ENCODE results near the gene CPNE4.

CPNE4 gene

GRCh38 chr3:131669600-131669999, 365.2 kb downstream of the CPNE4 start:
- DNase-seq, result no peak

DNA sequence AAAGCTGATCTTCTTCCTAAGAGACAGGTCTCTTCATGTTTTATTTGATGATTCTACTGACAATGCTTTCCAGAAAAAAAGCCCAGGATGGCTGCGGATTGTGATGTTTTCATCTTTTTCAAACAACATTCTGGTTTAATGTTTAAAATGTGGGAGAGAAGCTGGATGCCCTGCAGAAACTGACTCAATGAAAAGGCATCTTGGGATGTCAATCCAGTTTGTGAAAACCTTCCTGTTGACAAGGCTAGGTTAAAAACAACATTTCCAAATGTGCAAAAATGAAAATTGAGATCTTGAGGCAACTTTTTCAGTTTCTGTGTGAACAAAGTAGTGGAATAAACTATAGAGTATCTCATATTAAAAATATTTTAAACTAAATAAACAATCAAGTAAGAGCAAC, 376.0 kb downstream of the CPNE4 start:
- no peak for DNase-seq

DNA sequence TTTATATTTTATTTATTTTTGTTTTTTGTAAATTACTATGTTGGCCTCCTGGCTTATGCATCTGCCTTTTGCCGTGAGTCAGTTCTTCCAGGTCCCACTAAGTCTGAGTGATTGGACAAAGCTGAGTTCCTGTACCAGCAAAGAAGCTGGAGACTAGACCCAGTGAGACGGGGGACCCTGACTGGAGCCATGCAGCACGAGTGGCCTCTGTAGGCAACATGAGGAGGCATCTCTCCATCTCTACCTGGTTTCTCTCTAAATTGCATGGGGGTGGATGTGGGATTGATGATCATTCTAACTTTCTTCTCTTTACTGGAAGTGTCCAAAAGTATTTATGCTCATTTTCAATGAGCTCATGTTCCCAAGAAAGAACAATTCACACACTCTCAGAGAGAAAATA, 376.7 kb downstream of the CPNE4 start:
- no peak for DNase-seq

DNA sequence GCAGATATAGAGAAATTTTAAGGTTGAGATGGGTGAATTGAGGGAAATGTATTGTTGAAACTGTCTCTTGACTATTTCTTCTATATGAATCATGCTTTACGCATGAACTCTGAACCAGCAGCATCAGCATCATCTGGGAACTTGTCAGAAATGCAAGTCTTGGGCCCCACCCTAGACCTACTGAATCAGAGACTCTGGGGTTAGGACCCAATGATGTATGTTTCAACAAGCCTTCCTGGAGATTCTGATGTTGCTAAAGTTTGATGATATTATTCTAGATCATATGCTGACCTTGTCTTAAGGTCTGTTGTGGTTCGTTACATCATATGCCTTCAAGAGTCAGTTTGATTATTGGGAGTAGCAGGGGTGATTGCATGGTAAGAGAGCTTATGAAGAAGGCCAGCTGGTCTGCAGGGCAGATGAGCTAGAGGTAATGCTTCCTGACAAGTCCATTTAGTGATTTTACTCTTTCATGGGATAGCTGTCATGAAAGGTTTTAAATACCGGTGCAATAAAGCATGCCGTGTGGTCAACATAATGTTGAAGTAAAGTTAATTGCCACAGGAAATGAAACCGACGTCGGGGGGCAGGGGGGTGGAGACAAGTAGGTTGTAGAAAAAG, 379.6 kb downstream of the CPNE4 start:
- no peak for DNase-seq

DNA sequence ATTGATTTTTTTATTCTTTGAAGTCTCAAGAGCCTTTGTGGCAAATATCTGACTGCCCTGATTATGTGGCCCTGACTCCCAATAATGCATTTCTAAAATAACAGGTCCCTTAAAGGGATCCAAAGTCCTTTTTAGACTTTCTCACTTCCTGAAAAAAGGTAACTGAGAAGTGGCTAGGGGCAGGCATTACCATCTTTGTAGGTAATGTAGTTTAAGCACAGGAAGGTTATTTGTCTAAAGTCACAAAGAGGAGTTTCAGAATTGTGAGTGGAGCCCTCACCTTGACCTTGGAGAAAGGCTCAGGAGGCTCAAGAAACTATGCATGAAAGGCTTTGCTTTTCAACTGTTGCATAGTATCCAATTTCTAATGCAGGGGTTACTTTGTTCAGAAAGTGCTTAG, 389.2 kb downstream of the CPNE4 start:
- no peak for DNase-seq

- no peak for DNase-seq
Observed at GRCh38 chr3:131636266-131636775, 398.5 kb downstream of the CPNE4 start.

- no peak for DNase-seq
Observed at GRCh38 chr3:131630807-131631206, 404.0 kb downstream of the CPNE4 start.

DNA sequence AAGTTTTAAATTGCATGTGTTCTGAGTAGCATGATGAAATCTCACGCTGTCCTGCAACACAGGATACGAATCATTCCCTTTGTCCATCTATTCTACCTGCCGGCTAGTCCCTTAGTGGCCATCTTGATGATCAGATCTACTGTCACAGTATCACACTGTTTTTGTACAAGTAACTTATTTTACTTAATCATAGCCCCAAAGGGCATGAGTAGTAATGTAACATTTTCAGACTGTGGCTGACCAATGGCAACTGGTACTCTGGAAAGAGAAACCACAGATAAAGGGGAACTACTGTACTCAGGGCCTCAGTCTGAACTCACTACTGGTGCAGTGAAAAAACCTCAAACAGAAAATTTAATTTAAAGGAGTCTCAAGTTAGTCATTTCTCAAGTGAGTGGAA, 404.7 kb downstream of the CPNE4 start:
- no peak for DNase-seq

DNA sequence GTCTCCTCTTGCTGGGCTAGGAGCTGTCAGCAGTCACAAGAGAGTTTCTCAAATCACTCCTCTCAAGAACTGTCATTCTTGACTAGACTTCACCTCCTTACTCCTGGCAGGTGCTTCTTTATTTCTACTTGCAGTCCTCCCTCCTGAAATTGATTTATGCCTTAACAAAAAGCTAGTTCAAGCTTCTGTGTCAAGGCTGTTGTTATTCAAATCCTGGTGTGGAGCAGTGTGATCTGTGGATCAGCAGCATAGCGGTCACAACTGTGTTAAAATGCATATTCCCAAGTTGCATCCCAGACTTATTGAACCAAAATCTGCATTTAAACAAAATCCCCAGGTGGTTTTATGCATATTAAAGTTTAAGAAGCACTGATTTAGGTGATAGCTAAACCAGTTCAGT, 411.4 kb downstream of the CPNE4 start:
- DNase-seq, result no peak

DNA sequence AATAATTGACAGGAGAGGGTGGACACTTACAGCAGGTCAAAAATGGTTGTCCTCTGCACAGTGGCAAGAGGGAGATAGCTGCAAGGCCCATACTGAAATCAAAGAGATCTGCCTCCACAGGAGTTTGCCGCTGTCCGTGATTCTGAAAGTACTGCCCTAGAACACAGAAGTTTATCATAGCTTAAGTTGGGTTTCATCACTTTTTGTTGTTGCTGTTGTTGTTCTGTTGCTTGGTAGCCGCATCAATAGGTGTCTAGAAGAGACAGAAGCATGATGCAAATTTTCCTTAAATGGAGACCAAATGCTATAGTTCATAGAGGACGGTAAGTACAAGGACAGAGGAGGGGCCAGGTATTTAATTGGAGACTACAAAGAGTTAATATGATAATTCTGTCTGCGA, 412.1 kb downstream of the CPNE4 start:
- no peak for DNase-seq

GRCh38 chr3:131620977-131621376, 413.8 kb downstream of the CPNE4 start:
- DNase-seq, result no peak

DNA sequence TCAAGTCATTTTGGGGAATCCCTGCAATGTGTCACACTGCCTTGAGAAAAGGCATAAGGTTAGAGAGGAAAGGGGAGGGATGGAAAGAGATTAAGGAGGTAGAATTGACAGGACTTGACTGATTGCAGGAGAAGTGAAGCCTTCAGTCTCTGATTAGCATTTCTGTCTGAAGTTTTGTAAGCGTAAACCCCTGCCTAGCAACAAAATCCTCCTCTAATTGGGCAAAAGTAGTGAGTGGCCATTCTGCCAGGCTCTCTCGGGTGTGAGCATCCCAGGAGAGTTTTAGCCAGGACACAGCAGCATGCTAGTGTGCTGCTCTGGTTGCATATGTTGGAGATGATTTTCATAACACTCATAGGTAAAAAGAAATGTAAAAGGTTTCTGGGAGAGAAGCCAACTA, 415.0 kb downstream of the CPNE4 start:
- DNase-seq, result no peak

DNA sequence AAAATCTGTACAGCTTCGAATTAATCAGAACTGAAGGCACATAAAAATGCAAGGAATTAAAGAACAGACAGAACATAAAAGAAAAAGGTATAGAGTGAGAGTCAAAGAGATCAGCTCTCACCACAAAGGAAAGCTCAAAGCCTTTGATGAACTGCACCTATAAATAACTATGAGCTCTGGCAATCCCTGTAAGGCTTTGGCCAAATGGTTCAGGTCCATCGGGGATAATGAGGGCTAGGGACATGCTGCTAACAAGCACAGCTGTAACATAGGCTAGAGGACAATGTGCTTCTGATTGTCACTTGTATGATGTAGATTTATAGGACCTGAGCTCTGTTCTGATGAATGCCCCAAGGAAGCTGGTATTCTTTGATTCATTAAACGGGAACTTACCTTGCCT, 418.1 kb downstream of the CPNE4 start:
- no peak for DNase-seq

- DNase-seq, result no peak
Observed at GRCh38 chr3:131612745-131613144, 422.1 kb downstream of the CPNE4 start.

- DNase-seq, result no peak
Observed at GRCh38 chr3:131610174-131610573, 424.6 kb downstream of the CPNE4 start.

GRCh38 chr3:131608741-131609140, 426.1 kb downstream of the CPNE4 start:
- DNase-seq, result no peak

- DNase-seq, result no peak
Observed at GRCh38 chr3:131608296-131608695, 426.5 kb downstream of the CPNE4 start.

GRCh38 chr3:131605916-131606315, 428.9 kb downstream of the CPNE4 start:
- no peak for DNase-seq

GRCh38 chr3:131602011-131602779, 432.6 kb downstream of the CPNE4 start:
- DNase-seq, result no peak

- DNase-seq, result no peak
Observed at GRCh38 chr3:131597816-131598215, 437.0 kb downstream of the CPNE4 start.

GRCh38 chr3:131596884-131597283, 437.9 kb downstream of the CPNE4 start:
- no peak for DNase-seq

DNA sequence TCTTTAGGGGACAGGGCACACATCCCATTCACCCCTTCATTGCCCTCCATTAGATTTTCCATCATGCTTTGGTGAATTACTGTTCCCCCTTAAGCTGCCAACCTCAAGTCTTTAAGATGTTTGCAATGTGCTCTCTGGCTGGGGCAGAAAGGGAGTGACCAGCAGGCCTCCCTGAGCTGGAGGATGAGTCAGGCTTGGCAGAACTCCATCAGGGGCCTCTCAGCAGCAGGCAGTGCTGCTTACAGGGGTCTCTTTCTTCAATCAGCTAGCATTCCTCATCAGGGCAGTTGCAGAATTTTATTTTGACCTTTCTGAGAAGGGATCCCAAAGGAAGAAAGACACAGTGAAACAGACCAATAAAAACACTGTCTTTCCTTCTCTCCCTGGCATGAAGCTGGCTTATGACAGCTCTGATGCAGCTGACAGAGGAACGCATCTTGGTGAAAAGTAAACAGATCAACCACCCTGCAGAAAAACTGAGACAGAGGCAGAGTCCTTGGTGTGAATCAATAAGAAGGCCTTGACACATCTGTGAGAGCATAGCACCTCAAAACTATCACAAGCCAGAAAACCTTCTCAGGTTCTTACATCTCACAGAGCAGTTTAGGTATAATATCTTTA, 443.3 kb downstream of the CPNE4 start:
- DNase-seq, result peak; percentile 27

DNA sequence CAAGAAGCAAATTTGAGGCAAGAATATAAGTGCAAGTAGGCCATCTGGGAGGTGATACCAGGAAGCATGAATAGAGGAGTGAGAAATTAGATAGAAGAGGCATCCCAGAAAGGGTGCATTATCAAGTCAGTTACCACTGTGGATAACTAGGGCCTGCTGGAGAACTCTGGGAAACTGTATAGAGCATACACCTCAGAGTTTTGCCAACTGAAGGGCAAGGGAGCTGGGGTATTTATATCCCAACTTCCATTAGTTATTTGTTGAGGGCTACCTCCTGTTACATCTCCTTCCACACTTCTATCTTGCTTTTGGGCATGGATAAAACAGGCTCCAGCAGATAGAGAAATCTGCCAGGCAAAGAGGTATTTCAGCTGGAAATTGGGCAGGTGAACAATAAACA, 448.5 kb downstream of the CPNE4 start:
- DNase-seq, result no peak

DNA sequence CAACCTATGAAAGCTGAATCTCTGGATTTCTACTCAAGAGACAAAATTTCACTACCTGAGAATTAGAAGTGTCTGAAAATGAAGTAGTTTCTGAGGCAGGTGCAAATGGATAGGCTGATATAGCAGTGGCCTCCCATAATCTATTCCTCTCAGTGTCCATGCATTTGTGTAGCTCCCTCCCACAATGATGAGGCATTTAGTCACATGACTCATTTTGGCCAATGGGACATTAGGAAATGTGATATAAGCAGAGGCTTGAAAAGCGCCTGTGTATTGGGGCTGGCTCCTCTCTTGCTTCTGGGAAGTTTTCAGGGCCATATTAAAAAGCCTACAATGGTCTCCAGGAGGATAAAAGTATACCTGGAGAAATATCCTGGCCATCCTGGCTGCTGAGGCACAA, 452.4 kb downstream of the CPNE4 start:
- no peak for DNase-seq

Data from T1000 (cell line).